OCI-LY1 (cell line): ENCODE results near the gene CFAP210.

ENCODE experiments used
- H2AFZ ChIP-seq: fragments of 200-600 bp; sonication (generic), shearing (Covaris generic); 2 replicates; pipeline ENCODE4 v1.6.0; 2014; ENCODE audit warnings: antibody characterized with exemption, mild to moderate bottlenecking, low read length
- H3F3A ChIP-seq: fragments of 200-600 bp; sonication (generic), shearing (Covaris generic); 2 replicates; pipeline ENCODE4 v1.6.0; 2014; ENCODE audit warnings: mild to moderate bottlenecking, antibody characterized with exemption, low read length, moderate library complexity; ENCODE audit not compliant: insufficient read depth
- H3K27ac ChIP-seq: fragments of 200-600 bp; sonication (generic); 2 replicates; pipeline ENCODE4 v1.5.1; 2014; ENCODE audit warnings: low read length, mixed run types, mild to moderate bottlenecking, low read depth; ENCODE audit not compliant: poor library complexity, severe bottlenecking
- H3K27me3 ChIP-seq: fragments of 200-600 bp; sonication (generic); 2 replicates; pipeline ENCODE4 v1.6.0; 2014; ENCODE audit warnings: antibody characterized with exemption, mild to moderate bottlenecking, low read length, moderate library complexity; ENCODE audit not compliant: insufficient read depth
- H3K36me3 ChIP-seq: fragments of 200-600 bp; sonication (generic); 2 replicates; pipeline ENCODE4 v1.6.1; 2014; ENCODE audit warnings: mild to moderate bottlenecking, antibody characterized with exemption, low read length, moderate library complexity, mixed read lengths; ENCODE audit not compliant: insufficient read depth
- H3K4me1 ChIP-seq: fragments of 200-600 bp; sonication (generic); 2 replicates; pipeline ENCODE4 v1.5.1; 2014; ENCODE audit warnings: mild to moderate bottlenecking, low read length, moderate library complexity; ENCODE audit not compliant: insufficient read depth, severe bottlenecking
- H3K4me2 ChIP-seq: fragments of 200-600 bp; sonication (generic), shearing (Covaris generic); 2 replicates; pipeline ENCODE4 v1.6.1; 2014; ENCODE audit warnings: low read length
- H3K4me3 ChIP-seq: fragments of 200-600 bp; sonication (generic); 2 replicates; pipeline ENCODE4 v1.5.1; 2014; ENCODE audit warnings: low read length, low read depth, mild to moderate bottlenecking, mixed read lengths; ENCODE audit not compliant: poor library complexity, severe bottlenecking
- H3K79me2 ChIP-seq: fragments of 200-600 bp; shearing (Covaris generic); 2 replicates; pipeline ENCODE4 v1.6.1; 2016; ENCODE audit warnings: mixed run types, low read length, mixed read lengths; ENCODE audit not compliant: insufficient read depth
- H3K9ac ChIP-seq: fragments of 200-600 bp; sonication (generic), shearing (Covaris generic); 2 replicates; pipeline ENCODE4 v1.6.1; 2014; ENCODE audit warnings: mild to moderate bottlenecking, low read length, mixed read lengths
- H3K9me2 ChIP-seq: fragments of 200-600 bp; sonication (generic), shearing (Covaris generic); 2 replicates; pipeline ENCODE4 v1.6.1; 2014; ENCODE audit warnings: low read depth, mild to moderate bottlenecking, low read length, mixed read lengths
- H3K9me3 ChIP-seq: fragments of 200-600 bp; shearing (Covaris generic); 2 replicates; pipeline ENCODE4 v1.6.1; 2014; ENCODE audit warnings: low read length, mixed read lengths
- H4K20me1 ChIP-seq: fragments of 200-600 bp; sonication (generic), shearing (Covaris generic); 2 replicates; pipeline ENCODE4 v1.6.0; 2016; ENCODE audit warnings: mild to moderate bottlenecking, low read length; ENCODE audit not compliant: insufficient read depth
- CTCF ChIP-seq: fragments of 200-600 bp; sonication (generic), shearing (Covaris generic); IDR thresholded peaks from 2 replicates; pipeline ENCODE4 v1.5.1; 2017; ENCODE audit warnings: mild to moderate bottlenecking, antibody characterized with exemption, low read length, moderate library complexity, mixed read lengths
- EZH2 ChIP-seq: fragments of 200-600 bp; sonication (generic), shearing (Covaris generic); IDR thresholded peaks from 2 replicates; pipeline ENCODE4 v1.8.0; 2017; ENCODE audit warnings: borderline replicate concordance, mixed run types, mild to moderate bottlenecking, antibody characterized with exemption, low read length, moderate library complexity, mixed read lengths

The CFAP210 gene

GRCh38 chr2:169684135-169684565, 10.1 kb downstream of the CFAP210 start:
- H3K9ac ChIP-seq = no peak overlapping the region
- no peak overlapping the region for H2AFZ ChIP-seq

GRCh38 chr2:169683425-169684134, 10.6 kb downstream of the CFAP210 start:
- Histone ChIP-seq H3K27ac (no peak overlapping the region), H3K4me3 (no peak overlapping the region), H3K36me3 (no peaks in the 10 kb centered on the region; the same call in 1 of the 2 replicates), H3K79me2 (no peaks in the 10 kb centered on the region), H3K9ac (no peak overlapping the region), H3K4me2 (no peak overlapping the region), H3K27me3 (no peaks in the 10 kb centered on the region), H3K4me1 (no peaks in the 10 kb centered on the region), H2AFZ (no peak overlapping the region), H3F3A (no peaks in the 10 kb centered on the region), H3K9me2 (no peaks in the 10 kb centered on the region), H4K20me1 (no peaks in the 10 kb centered on the region), H3K9me3 (no peaks in the 10 kb centered on the region)
- TF ChIP-seq EZH2 (no peak), CTCF (no peak)

More at GRCh38 chr2:169684135-169684565, 10.1 kb downstream of the CFAP210 start:
- no peak overlapping the region for H3K27ac ChIP-seq
- no peaks in the 10 kb centered on the region for H3F3A ChIP-seq
- no peaks in the 10 kb centered on the region for H4K20me1 ChIP-seq
- no peak overlapping the region for H3K4me2 ChIP-seq
- H3K4me3 ChIP-seq = no peak overlapping the region
- no peaks in the 10 kb centered on the region for H3K9me3 ChIP-seq
- no peaks in the 10 kb centered on the region; the same call in 1 of the 2 replicates for H3K36me3 ChIP-seq
- H3K4me1 ChIP-seq = no peaks in the 10 kb centered on the region
- H3K9me2 ChIP-seq = no peaks in the 10 kb centered on the region
- no peaks in the 10 kb centered on the region for H3K79me2 ChIP-seq
- no peaks in the 10 kb centered on the region for H3K27me3 ChIP-seq
- TF ChIP-seq CTCF (no peak), EZH2 (no peak)

DNA sequence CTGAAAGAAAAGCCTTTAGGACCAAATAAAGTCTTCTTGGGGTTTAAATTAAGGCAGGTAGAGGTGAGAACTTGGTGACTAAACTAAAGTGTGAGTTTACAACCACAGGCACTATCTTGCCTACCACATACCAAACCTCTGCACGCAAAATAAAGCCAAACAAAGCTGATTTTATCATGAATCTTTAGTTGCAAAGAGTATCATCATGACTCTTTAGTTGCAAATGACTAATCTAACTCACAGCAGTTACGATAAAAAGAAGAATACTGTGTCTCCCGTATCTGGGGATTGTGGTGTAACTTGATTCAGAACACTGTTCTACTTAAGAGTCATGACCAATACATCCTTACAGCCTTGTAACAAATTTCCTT, 11.2 kb downstream of the CFAP210 start:
- no peaks in the 10 kb centered on the region for H3K27me3 ChIP-seq
- no peaks in the 10 kb centered on the region for H3K79me2 ChIP-seq
- H3K9me3 ChIP-seq = no peaks in the 10 kb centered on the region
- H4K20me1 ChIP-seq = no peaks in the 10 kb centered on the region
- no peak overlapping the region for H3K4me3 ChIP-seq
- no peak overlapping the region for H3K27ac ChIP-seq
- no peaks in the 10 kb centered on the region; the same call in 1 of the 2 replicates for H3K36me3 ChIP-seq
- no peak overlapping the region for H2AFZ ChIP-seq
- no peak overlapping the region for H3K4me2 ChIP-seq
- H3K9ac ChIP-seq = no peak overlapping the region
- H3K4me1 ChIP-seq = no peaks in the 10 kb centered on the region
- no peaks in the 10 kb centered on the region for H3F3A ChIP-seq
- H3K9me2 ChIP-seq = no peaks in the 10 kb centered on the region
- TF ChIP-seq EZH2 (no peak), CTCF (no peak)
